ENCODE measurements around the gene LINS1.
A peak's percentile ranks its signal among the peaks of the same experiment; 100 is the strongest.

The LINS1 gene

GRCh38 chr15:100631831-100632230 is 29.8 kb upstream of the LINS1 start:
- no peak overlapping the region for H3K4me3 ChIP-seq
- no peak overlapping the region for H3K27ac ChIP-seq
- no peak for TF ChIP-seq CTCF (IDR thresholded peaks at IDR 0.05)
- peaks cover 18 to 30% (median 21%) of the 10 kb centered on the region in 3 donors for H3K36me3 ChIP-seq
- H3K9me3 ChIP-seq = no peaks in the 10 kb centered on the region
- peaks cover 0 to 16% (median 0%) of the 10 kb centered on the region in 4 donors for H3K4me1 ChIP-seq
- DNase-seq = no peak
- intact Hi-C loops (cut with DNase I; ENCODE audit: low total_unique reads) = loop anchor here (5.0 kb wide), 1 partner anchor 240 kb away; no protein-coding TSS in a partner anchor
- no peaks in the 10 kb centered on the region for H3K27me3 ChIP-seq

GRCh38 chr15:100628746-100629145 is 26.8 kb upstream of the LINS1 start:
- no peak overlapping the region for H3K4me3 ChIP-seq
- H3K27me3 ChIP-seq = no peaks in the 10 kb centered on the region
- no peaks in the 10 kb centered on the region for H3K9me3 ChIP-seq
- DNase-seq = no peak
- no peak overlapping the region for H3K27ac ChIP-seq
- no peak for TF ChIP-seq CTCF (IDR thresholded peaks at IDR 0.05)
- no peaks in the 10 kb centered on the region for H3K4me1 ChIP-seq
- H3K36me3 ChIP-seq = peaks cover 18 to 30% (median 21%) of the 10 kb centered on the region in 3 donors
- intact Hi-C loops (cut with DNase I; ENCODE audit: low total_unique reads) = loop anchor here (5.0 kb wide), 1 partner anchor 379 kb away; no protein-coding TSS in a partner anchor

GRCh38 chr15:100627789-100628395 is 25.9 kb upstream of the LINS1 start:
- peak; percentile 73 to 84 for TF ChIP-seq CTCF (IDR thresholded peaks at IDR 0.05)
- Histone ChIP-seq H3K4me1 (no peaks in the 10 kb centered on the region), H3K27me3 (no peaks in the 10 kb centered on the region), H3K36me3 (peaks cover 18 to 30% (median 21%) of the 10 kb centered on the region in 3 donors), H3K4me3 (no peak overlapping the region), H3K9me3 (no peaks in the 10 kb centered on the region), H3K27ac (no peak overlapping the region)
- intact Hi-C loops (cut with DNase I; ENCODE audit: low total_unique reads) = loop anchor here (5.0 kb wide), 1 partner anchor 379 kb away; no protein-coding TSS in a partner anchor
- peak in 1 of 2 donors; percentile 43 for DNase-seq

GRCh38 chr15:100623301-100623700 is 21.3 kb upstream of the LINS1 start:
- intact Hi-C loops (cut with DNase I; ENCODE audit: low total_unique reads) = no loop called here
- no peak for TF ChIP-seq CTCF (IDR thresholded peaks at IDR 0.05)
- Histone ChIP-seq H3K27ac (no peak overlapping the region), H3K36me3 (peaks cover 0 to 20% (median 10%) of the 10 kb centered on the region in 3 donors), H3K4me1 (no peaks in the 10 kb centered on the region), H3K9me3 (no peaks in the 10 kb centered on the region), H3K4me3 (no peak overlapping the region), H3K27me3 (no peaks in the 10 kb centered on the region)
- DNase-seq = no peak

GRCh38 chr15:100616700-100617099 is 14.7 kb upstream of the LINS1 start:
- Histone ChIP-seq H3K4me1 (no peaks in the 10 kb centered on the region), H3K27me3 (no peaks in the 10 kb centered on the region), H3K4me3 (no peak overlapping the region), H3K27ac (no peak overlapping the region), H3K36me3 (peaks cover 17 to 43% (median 31%) of the 10 kb centered on the region in 3 donors), H3K9me3 (no peaks in the 10 kb centered on the region)
- no peak for TF ChIP-seq CTCF (IDR thresholded peaks at IDR 0.05)
- intact Hi-C loops (cut with DNase I; ENCODE audit: low total_unique reads) = no loop called here
- DNase-seq = no peak
